Measurements from ENCODE around the gene NUBP2. TPM values are rescaled to one million over a fixed set of nuclear protein-coding genes. Genes with fewer than 3 reads are reported as not detected.
"Not testable (repeated sequence)": the region's sequence is repeated elsewhere in the genome, so short reads cannot be mapped to it uniquely, and the experiment has no call there.

Gene NUBP2
- total RNA-seq, 1 experiment from 2014 or later = 58.1 TPM

DNA sequence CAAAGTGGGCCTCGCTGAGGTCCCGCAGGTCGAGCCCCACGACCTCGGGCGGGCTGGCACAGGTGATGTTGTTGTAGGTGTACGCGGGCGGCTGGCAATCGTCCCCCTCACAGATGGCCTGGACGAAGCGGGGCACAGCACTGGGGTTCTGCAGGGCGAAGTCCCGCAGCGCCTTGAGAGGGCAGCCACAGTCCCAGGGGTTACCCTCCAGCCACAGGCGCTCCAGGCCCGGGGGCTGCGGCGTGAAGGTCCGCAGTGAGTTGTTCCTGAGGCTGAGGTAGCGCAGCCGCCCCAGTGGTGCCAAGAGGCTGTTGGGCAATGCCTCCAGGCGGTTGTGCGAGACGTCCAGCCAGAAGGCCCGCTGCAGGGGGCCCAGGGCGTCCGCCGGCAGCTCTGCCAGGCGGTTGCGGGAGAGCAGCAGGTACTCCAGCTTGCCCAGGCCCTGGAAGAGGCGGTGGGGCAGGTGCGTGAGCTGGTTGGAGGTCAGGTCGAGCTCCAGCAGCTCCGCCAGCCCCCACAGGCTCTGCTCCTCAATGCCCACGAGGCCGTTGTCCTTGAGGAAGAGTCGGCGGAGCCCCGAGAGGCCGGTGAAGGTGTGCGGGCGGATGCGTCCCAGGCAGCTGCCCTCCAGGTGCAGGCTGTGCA, 8.0 kb downstream of the NUBP2 start:
- no peak for DNase-seq (ENCODE audit: low read depth, low spot score)
- in situ Hi-C loops (cut with HindIII; ENCODE audit: low pct_unique_long_range_greater_than_20kb, low sequenced_read_pairs) = no loop called here

DNA sequence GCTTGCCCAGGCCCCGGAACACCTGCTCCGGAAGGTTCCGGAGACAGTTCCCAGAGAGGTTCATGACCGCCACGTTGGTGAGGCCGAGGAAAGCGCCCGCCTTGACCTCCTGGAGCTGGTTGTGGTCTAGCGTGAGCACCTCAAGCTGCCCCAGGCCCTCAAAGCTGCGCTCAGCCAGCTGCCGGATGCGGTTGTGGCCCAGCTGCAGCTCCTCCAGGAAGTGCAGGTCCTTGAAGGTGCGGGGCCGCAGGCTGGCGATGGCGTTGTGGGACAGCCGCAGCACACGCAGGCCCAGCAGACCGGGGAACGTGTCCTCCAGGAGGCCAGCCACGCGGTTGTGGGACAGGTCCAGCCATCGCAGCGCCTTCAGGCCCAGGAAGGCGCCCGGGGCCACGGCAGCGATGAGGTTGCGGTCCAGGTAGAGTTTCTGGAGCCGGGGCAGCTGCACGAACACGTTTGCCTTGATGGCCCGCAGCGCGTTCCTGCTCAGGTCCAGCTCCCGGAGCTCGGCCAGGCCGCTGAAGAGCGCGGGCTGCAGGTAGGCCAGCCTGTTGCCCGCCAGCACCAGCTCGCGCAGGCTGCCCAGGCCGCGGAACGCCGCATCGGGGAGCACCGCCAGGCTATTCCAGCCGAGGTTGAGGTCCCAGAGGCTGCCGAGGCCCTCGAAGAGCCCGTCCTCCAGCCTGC, 8.6 kb downstream of the NUBP2 start:
- in situ Hi-C loops (cut with HindIII; ENCODE audit: low pct_unique_long_range_greater_than_20kb, low sequenced_read_pairs) = no loop called here
- DNase-seq (ENCODE audit: low read depth, low spot score) = no peak

DNA sequence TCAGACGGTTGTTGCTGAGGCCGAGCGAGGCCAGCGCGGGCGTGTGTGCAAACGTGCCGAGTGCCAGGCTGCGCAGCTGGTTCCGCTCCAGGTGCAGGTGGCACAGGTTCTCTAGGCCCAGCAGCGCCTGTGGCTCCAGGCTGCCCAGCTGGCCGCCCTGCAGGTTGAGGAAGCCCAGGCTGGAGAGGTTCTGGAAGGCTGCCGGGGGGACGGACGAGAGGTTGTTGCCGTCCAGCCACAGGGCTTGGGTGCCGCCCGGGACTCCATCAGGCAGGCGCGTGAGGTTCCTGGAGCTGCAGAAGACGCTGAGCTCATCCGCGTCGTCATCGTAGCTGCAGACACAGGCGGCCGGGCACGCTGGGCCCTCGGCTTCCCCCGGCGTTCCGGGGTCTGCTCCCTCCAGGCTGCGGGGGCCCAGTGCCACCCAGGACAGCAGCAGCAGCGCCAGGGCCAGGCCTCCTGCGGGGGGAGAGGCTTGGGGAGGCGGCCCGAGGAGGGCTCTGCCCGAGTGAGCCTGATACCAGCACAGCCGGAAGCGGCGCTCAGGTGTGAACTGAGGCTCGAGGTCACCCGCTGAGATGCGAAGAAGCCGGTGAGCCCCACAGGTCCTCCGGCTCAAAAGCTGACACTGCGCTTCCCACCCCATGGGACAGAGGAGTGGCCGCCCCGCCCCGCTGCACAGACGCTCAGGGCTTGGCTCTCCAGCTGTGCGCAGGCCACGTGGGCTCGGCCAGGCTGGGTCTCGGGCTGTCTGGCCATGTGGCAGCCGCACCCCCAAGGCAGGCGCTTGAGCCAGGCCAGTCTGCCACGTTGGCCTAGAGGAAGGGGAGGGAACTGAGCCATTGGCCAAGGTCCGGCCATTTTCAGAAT, 9.4 kb downstream of the NUBP2 start:
- no peak for DNase-seq (ENCODE audit: low read depth, low spot score)
- in situ Hi-C loops (cut with HindIII; ENCODE audit: low pct_unique_long_range_greater_than_20kb, low sequenced_read_pairs) = no loop called here

DNA sequence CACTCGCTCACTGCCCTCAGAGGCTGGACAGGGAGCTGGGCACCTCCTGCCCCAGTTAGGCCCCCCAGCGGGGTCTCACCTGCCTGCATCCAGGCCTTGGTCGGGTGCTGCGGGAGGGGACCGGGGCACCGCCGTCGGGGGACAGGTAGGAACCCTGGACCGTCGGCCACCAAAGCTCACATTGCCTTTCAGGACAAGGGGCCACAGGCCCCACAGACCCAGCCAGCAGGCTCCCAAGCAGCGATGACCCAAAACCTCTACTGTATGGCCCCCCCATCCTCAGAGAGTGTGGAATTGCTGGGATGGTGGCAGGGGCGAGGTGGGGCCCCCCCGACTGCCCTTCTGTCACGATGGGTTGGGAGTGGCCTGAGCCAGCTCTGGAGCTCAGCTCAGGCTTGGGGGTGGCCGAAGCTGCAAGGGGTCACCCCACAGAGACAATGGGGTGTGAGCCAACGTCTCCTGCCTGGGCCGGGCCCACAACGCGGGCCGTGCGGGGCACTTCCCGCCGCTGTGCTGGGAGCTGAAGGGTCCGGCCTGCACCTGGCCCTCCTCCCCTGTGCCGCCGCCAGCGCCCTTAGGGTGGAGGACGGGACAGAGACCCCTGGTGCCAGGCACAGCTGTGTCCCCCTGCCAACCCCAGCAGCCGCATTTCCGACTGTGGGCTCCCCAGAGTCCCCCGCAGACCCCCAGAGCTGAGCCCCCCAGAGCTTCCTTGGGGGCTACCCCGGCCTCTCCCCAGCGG, 10.2 kb downstream of the NUBP2 start:
- DNase-seq (ENCODE audit: low read depth, low spot score) = no peak
- in situ Hi-C loops (cut with HindIII; ENCODE audit: low pct_unique_long_range_greater_than_20kb, low sequenced_read_pairs) = no loop called here

DNA sequence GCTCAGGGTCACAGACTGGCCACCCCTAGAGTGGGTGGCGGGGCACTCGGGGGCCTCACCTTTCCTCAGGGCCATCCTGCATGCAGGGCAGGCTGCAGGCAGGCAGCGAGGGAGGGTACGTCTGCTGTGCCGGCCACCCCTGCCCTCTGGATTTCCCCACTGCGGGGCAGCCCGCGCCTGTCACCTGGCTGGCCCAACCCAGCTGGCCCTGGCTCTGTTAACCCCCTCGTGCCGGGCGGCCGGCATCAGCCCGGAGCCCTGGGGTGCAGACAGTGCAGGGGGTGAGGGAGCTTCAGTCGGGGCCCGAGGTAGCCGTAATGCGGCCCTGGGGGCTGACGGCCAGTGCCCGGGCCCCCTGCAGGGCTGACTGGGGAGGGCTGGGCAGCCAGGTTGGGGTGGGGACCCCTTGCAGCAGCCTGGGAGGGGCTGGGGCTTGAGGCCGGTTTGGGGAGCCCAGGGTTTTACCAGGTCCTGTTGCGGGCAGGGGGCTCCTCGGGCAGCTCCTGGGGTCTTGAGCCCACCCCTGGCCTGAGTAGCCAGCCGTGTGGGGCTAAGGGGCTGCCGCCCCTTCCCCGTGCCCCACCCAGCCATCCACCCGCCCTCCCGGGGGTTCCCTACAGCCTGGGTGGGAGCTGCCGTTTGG, 10.9 kb downstream of the NUBP2 start, which contains the start of gene IGFALS:
IGFALS (minus strand) TSS at position 128 of the 643 bp plus-strand sequence; CDS start at position 75, 53 bp downstream.
- no peak for DNase-seq (ENCODE audit: low read depth, low spot score)

DNA sequence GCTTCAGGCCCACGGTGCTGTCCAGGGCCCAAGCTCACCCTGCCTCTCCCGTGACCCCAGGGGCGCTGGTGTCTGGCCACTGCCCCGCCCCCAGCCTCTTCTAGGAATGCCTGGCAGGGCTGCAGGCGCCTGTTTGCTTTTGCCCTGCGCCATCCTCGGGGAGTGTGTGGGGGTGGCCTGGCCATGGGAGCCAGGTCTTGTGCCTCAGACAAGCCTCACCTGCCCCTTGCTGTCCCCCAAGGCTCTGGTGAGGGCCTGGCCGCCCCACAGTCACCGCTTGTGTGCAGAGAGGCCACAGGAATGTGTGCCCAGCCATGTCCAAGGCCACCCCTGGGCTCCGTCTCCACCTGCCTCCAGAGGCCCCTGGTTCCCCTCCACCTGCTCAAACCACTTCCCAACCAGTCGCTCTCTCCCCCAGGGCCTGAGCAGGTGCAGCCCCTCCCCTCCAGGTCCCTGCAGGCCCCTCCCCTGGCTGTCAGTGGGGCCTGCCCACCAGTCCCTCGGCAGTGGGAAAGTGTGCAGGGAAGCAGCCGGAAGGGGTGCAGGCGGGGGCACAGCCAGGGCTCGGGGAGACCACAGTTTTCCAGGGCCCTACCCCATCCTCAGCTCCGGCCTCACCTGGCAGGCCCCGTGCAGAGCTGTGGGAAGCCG, 11.6 kb downstream of the NUBP2 start:
- no peak for DNase-seq (ENCODE audit: low read depth, low spot score)
- in situ Hi-C loops (cut with HindIII; ENCODE audit: low pct_unique_long_range_greater_than_20kb, low sequenced_read_pairs) = no loop called here

More for the DNA sequence above, 10.9 kb downstream of the NUBP2 start, which contains the start of gene IGFALS:
- in situ Hi-C loops (cut with HindIII; ENCODE audit: low pct_unique_long_range_greater_than_20kb, low sequenced_read_pairs) = no loop called here

DNA sequence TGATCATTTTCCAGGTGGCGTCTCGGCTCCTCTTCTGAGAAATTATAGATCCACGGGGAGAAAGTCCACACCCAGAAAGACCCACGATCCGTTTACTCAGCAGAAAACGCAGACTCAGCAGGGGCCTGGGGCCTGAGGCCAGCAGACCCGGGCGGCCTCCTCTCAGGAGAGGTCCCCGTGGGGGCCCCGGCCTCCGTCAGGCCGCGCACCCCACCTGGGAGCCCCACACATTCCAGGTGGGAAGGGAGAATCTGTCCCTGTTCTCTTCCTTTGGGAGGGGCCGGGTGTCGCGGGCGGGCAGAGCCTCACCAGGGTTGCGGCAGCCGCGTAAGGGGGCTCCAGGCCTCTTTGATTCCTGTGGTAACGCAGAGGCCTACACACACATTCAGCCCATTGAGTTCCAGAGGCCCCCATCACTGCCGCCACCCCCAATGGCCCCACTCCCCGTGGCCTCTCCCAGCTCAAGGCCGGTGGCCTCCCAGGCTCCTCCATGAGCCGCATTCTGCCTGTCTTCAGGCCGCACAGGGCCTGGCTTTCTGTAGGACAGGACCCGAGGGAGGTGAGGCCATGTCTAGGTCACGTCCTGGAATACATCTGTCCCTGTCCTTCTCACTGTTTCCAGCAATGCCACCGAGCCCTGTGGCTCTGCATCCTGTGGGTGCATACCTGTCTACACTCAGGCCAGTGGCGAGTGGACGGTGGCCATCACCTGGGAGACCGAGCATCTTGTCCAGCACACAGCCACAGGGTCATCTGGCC, 12.3 kb downstream of the NUBP2 start:
- no peak for DNase-seq (ENCODE audit: low read depth, low spot score)
- in situ Hi-C loops (cut with HindIII; ENCODE audit: low pct_unique_long_range_greater_than_20kb, low sequenced_read_pairs) = no loop called here

DNA sequence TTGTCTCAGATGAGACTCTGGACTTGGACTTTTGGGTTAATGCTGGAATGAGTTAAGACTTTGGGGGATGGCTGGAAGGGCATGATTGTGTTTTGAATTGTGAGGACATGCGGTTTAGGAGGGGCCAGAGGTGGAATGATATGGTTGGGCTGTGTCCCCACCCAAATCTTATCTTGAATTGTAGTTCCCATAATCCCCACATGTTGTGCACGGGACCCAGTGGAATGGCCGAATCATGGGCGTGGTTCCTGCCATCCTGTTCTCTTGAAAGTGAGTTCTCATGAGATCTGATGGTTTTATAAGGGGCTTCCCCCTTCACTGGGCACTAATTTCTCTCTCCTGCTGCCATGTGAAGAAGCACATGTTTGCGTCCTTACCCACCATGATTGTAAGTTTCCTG, 16.5 kb downstream of the NUBP2 start:
- DNase-seq (ENCODE audit: low read depth, low spot score); in situ Hi-C loops (cut with HindIII; ENCODE audit: low pct_unique_long_range_greater_than_20kb, low sequenced_read_pairs): not testable (repeated sequence)

DNA sequence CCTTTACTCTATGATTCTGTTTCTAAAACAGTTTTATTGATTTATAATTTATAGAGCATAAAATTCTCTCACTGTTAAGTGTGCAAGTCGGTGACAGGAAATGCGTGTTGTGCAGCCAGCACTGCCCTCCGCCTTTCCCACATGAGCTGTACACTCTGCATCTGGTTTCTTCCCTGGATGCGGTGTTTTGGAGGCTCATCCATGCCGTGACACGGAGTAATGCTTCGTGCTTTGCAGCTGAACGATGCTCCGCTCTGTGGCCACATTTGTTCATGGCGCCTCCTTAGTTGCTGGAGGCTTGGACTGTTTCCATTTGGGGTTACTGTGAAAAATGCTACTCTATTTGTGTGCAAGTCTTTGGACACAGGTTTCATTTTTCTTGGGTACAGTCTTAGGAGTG, 17.9 kb downstream of the NUBP2 start:
- DNase-seq (ENCODE audit: low read depth, low spot score) = no peak
- in situ Hi-C loops (cut with HindIII; ENCODE audit: low pct_unique_long_range_greater_than_20kb, low sequenced_read_pairs) = no loop called here

DNA sequence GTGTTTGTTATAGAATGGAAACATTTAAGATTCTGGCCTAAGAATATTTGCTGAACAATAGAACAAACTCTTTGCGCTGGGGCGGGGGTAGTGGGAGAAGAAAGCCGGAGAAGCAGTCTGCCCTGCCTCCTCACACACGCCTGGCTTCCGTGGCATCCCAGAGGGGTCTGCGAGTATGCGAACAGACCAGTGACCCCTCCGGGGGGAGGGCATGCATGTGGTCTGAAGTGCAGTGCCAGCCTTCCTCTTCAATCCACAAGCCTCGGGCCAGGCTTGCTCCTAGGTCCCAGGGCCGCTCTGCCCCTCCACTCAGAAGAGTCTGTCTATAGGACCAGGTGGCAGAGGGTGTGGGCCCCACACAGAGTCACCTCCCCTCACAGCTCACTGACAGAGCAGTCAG, 24.9 kb downstream of the NUBP2 start:
- in situ Hi-C loops (cut with HindIII; ENCODE audit: low pct_unique_long_range_greater_than_20kb, low sequenced_read_pairs) = no loop called here

DNA sequence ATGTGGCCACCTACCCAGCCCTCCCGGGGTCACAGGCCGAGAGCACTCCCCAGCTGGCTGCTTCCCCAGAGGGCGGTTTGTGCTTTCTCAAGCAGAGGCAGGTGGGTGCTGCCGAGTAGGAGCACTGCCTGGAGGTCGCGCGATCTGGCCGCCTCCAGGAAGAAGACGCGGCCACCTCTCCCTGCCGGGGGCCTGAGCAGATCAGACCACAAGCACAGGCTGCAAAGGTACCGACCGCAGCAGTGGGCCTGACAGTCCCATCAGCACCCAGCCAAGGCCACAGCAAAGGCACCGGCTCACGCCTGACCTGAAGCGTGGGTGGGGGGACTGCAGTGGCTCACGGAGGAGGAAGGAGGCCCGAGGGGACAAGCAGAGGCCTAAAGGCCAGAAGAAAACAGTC, 25.9 kb downstream of the NUBP2 start:
- no peak for DNase-seq (ENCODE audit: low read depth, low spot score)
- in situ Hi-C loops (cut with HindIII; ENCODE audit: low pct_unique_long_range_greater_than_20kb, low sequenced_read_pairs) = no loop called here

More for the DNA sequence above, 24.9 kb downstream of the NUBP2 start:
- DNase-seq (ENCODE audit: low read depth, low spot score) = no peak

DNA sequence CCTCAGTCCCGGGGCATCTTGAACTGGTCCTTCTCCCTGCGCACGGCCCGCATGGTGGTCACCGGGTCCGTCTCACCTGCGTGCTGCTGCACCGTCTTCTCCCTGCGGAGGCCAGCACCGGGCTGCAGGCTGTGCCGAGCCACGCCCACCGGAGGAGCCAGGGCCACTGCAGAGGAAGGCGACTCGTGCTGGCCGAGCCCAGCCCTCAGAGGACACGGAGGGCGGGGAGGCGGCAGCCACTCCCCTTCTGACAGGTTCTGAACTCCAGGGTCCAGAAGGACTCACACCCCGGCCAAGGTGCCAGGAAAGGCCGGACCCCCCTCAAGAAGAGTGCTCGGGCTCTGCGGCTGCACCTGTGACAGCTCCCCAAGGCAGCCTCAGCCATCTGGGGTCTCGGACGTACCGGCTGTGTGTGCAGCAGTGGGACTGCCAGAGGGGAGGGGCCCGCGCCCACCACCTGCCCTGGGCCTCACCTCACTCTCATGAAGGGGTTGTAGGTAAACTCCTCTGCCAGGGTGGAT, 26.6 kb downstream of the NUBP2 start:
- in situ Hi-C loops (cut with HindIII; ENCODE audit: low pct_unique_long_range_greater_than_20kb, low sequenced_read_pairs) = no loop called here
- no peak for DNase-seq (ENCODE audit: low read depth, low spot score)

DNA sequence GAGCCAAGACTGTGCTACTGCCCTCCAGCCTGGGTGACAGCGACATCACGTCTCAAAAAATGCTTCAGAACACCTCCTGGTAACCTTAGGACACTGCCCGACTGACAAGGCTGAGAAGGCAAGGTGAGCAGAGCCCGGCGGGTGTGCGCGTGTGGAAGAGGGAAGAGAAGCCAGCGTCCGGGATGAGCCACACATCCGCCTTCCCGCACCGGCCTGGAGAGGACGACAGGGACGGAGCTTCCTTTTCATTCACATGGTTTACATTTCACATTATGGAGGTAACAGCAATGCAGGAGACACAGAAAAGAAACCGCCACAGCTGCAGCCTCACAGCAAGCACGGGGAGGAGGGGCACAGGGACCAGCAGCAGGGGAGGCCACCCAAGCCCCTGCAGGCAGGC, 27.3 kb downstream of the NUBP2 start:
- in situ Hi-C loops (cut with HindIII; ENCODE audit: low pct_unique_long_range_greater_than_20kb, low sequenced_read_pairs) = no loop called here
- no peak for DNase-seq (ENCODE audit: low read depth, low spot score)

DNA sequence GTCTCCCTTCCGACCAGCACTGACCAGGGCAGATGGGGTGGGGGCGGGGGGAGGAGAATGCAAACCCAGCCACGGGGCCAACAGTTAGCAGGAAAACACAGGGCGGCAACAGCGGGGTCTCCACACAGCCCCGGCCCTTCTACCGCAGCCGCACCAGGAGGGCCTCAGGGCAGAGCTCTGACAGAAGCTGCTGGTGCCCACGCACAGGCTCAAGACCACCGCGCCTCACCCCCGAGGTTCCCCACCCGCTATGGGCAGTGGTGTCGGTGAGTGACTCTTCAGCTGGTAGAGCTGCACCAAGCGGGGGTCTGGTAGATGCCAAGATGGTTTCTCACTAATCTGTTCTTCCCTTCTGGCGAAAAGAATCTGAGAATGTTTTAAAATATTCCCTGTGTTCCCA, 27.8 kb downstream of the NUBP2 start:
- in situ Hi-C loops (cut with HindIII; ENCODE audit: low pct_unique_long_range_greater_than_20kb, low sequenced_read_pairs) = no loop called here

DNA sequence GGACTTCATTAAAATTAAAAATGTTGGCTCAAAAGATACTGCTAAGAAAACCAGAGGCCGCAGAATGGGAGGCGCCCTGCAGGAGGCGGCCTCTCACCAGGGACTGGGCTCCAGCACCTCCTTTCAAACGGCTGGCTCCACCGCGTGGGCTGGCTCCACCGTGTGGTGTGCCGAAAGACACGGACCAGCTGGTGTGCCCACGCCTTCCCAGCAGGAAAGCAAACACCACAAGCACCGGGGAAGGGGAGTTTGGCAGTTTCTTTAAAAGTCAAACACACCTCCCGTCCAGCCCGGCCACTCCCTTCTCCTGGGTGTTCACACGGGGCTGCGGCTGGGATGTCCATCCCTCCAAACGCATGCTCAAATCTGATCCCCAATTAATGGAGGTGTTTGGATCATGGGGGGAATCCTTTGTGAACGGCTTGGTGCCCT, 30.0 kb downstream of the NUBP2 start:
- in situ Hi-C loops (cut with HindIII; ENCODE audit: low pct_unique_long_range_greater_than_20kb, low sequenced_read_pairs) = no loop called here
- DNase-seq (ENCODE audit: low read depth, low spot score) = peak; percentile 74

More for the DNA sequence above, 27.8 kb downstream of the NUBP2 start:
- no peak for DNase-seq (ENCODE audit: low read depth, low spot score)

DNA sequence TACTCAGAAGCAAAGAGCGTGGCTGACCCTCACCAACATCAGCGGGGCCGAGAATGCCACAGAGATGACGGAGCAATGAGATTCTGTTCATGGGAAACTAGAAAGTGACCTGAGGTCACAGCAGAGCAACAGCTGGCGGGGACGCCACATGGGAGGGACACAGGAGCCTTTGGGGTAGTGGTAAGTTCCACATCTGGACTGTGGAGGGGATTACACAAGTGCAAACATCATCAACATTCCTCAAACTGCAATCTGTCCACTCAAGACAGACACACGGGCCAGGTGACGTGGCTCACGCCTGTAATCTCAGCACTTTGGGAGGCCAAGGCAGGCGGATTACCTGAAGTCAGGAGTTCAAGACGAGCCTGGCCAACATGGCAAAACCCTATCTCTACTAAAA, 32.7 kb downstream of the NUBP2 start:
- in situ Hi-C loops (cut with HindIII; ENCODE audit: low pct_unique_long_range_greater_than_20kb, low sequenced_read_pairs) = no loop called here
- no peak for DNase-seq (ENCODE audit: low read depth, low spot score)

Measured in SK-MEL-5 (cell line).